Activated CD8-positive, alpha-beta memory T cell treated with anti-CD3 and anti-CD28 coated beads, Interleukin-2, amount 50 U/mL, for 24 hours (primary cell): Measurements from ENCODE around the gene IRGQ.
"Not testable (repeated sequence)": the region's sequence is repeated elsewhere in the genome, so short reads cannot be mapped to it uniquely, and the experiment has no call there.

Source experiments
- DNase-seq: peaks from one replicate; pipeline ENCODE4 v3.0.0-alpha.2; 2020; ENCODE audit errors: extremely low read depth

IRGQ gene

GRCh38 chr19:43574424-43575155, 21.3 kb downstream of the IRGQ start:
- no peak for DNase-seq

- no peak for DNase-seq
Observed at GRCh38 chr19:43572171-43572588, 23.8 kb downstream of the IRGQ start.

- no peak for DNase-seq
Observed at GRCh38 chr19:43570174-43570791, 25.7 kb downstream of the IRGQ start.

GRCh38 chr19:43569657-43570056, 26.3 kb downstream of the IRGQ start:
- DNase-seq = no peak

- no peak for DNase-seq
Observed at GRCh38 chr19:43564800-43565199, 31.1 kb downstream of the IRGQ start.

- no peak for DNase-seq
Observed at GRCh38 chr19:43563816-43564457, 32.0 kb downstream of the IRGQ start.

- DNase-seq = peak; percentile 36
Observed at GRCh38 chr19:43562698-43563241, 33.2 kb downstream of the IRGQ start.

- no peak for DNase-seq
Observed at GRCh38 chr19:43562226-43562697, 33.7 kb downstream of the IRGQ start.

GRCh38 chr19:43561139-43561970, 34.6 kb downstream of the IRGQ start:
- no peak for DNase-seq

- DNase-seq = no peak
Observed at GRCh38 chr19:43560687-43561086, 35.2 kb downstream of the IRGQ start.

- peak; percentile 65 for DNase-seq
Observed at GRCh38 chr19:43555185-43555770, 40.7 kb downstream of the IRGQ start.

GRCh38 chr19:43554317-43554895, 41.5 kb downstream of the IRGQ start:
- DNase-seq = no peak

- DNase-seq = no peak
Observed at GRCh38 chr19:43553656-43554055, 42.3 kb downstream of the IRGQ start.

- DNase-seq = no peak
Observed at GRCh38 chr19:43552616-43553015, 43.3 kb downstream of the IRGQ start.

GRCh38 chr19:43552198-43552450, 43.8 kb downstream of the IRGQ start:
- DNase-seq = no peak

GRCh38 chr19:43551399-43552197, 44.3 kb downstream of the IRGQ start:
- DNase-seq = no peak

GRCh38 chr19:43548706-43549105, 47.2 kb downstream of the IRGQ start:
- DNase-seq = no peak

- not testable (repeated sequence) for DNase-seq
Observed at GRCh38 chr19:43547926-43548325, 48.0 kb downstream of the IRGQ start.

GRCh38 chr19:43546581-43546980, 49.4 kb downstream of the IRGQ start:
- DNase-seq = no peak

- no peak for DNase-seq
Observed at GRCh38 chr19:43545981-43546380, 50.0 kb downstream of the IRGQ start.
